C4-2B (cell line): ENCODE data around the gene ATL3.

ENCODE experiments used
- ZFX ChIP-seq: fragments of 450-650 bp; IDR thresholded peaks from 2 replicates; pipeline ENCODE4 v1.6.1; 2017
- TF ChIP-seq, protein P1 (sequence below): fragments of 450-650 bp; conservative IDR thresholded peaks from 2 replicates; pipeline ENCODE4 v1.5.1; 2017; ENCODE audit warnings: mild to moderate bottlenecking

DNA sequence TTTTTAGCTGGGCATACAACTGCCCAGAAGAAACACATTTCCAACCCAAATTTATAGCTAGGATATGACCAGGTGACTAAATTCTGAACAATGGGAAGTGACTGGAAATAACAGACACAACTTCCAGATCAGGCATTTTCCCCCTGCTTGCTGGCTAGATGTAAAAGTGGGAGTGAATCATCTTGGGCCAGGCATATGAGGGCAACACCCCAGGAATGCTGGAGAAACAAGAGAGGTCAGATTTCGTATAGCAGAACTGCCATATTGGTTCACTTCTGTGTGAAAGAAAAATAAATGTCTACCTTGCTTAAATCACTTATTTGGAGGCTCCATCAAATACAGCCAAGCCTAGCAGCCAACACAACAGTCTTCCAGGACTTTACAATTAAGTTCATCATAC is 7.4 kb downstream of the ATL3 start:
- TF ChIP-seq, protein P1, sequence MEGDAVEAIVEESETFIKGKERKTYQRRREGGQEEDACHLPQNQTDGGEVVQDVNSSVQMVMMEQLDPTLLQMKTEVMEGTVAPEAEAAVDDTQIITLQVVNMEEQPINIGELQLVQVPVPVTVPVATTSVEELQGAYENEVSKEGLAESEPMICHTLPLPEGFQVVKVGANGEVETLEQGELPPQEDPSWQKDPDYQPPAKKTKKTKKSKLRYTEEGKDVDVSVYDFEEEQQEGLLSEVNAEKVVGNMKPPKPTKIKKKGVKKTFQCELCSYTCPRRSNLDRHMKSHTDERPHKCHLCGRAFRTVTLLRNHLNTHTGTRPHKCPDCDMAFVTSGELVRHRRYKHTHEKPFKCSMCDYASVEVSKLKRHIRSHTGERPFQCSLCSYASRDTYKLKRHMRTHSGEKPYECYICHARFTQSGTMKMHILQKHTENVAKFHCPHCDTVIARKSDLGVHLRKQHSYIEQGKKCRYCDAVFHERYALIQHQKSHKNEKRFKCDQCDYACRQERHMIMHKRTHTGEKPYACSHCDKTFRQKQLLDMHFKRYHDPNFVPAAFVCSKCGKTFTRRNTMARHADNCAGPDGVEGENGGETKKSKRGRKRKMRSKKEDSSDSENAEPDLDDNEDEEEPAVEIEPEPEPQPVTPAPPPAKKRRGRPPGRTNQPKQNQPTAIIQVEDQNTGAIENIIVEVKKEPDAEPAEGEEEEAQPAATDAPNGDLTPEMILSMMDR = no peak
- no peak for TF ChIP-seq ZFX
